NCI-H82 (cell line): Measurements from ENCODE around the gene CSNK2A2.

Experiments used
- DNase-seq: peaks from one replicate; lab custom pipeline; 2025; lab: John Stamatoyannopoulos, UW

CSNK2A2 gene

GRCh38 chr16:58110571-58111301 lies 87.2 kb downstream of the CSNK2A2 start:
- DNase-seq = peak; percentile 13

- no peak for DNase-seq
These were observed 88.0 kb downstream of the CSNK2A2 start for GRCh38 chr16:58109881-58110280.

DNA sequence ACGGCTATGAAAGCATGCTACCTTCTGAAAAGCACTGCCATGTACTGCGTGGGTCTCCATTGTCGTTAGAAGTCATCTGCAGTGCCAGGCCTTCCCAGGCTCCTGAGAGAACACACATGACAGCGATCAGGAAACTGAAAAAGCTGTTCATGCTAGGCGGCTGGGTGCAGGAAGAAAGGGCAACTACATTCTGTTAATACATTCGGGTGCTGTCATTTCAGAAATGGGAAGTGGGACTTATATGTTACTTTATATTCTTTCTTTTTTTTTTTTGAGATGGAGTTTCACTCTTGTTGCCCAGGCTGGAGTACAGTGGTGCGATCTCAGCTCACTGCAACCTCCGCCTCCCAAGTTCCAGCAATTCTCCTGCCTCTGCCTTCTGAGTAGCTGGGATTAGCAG lies 88.6 kb downstream of the CSNK2A2 start:
- DNase-seq = no peak
